ENCODE results near the gene STEEP1. TPM values are rescaled to one million over a fixed set of nuclear protein-coding genes. Genes with fewer than 3 reads are reported as not detected.
A peak's percentile ranks its signal among the peaks of the same experiment; 100 is the strongest.

Gene STEEP1
- total and polyA plus RNA-seq, 2 of the 13 experiments (the other 11 are each of a cell fraction or from before 2014, with no cell fraction given) = 7.7 to 23.1 TPM

- TF ChIP-seq SP5 (CRISPR knock-in tag; IDR thresholded peaks at IDR 0.05; ENCODE audit: borderline replicate concordance, low read depth) (no peak), CCAR2 (optimal IDR thresholded peaks at IDR 0.05; ENCODE audit: low read depth, low read length) (no peak), THAP11 (CRISPR knock-in tag; IDR thresholded peaks at IDR 0.05) (no peak), ZFP36L2 (CRISPR knock-in tag; IDR thresholded peaks at IDR 0.05) (no peak), REST (IDR thresholded peaks at IDR 0.05; ENCODE audit: borderline replicate concordance in 1 of 2, low read depth in 1 of 2, low read length in 2 of 2) (0 out of 4 replicates have a peak, but pooled peaks of 1 of the 2 experiments have one; percentile 18), ZNF138 (CRISPR knock-in tag; IDR thresholded peaks at IDR 0.05; ENCODE audit: low read depth) (no peak), CEBPB (IDR thresholded peaks at IDR 0.05; ENCODE audit: borderline replicate concordance, low read depth, low read length) (0 out of 2 replicates have a peak, but pooled peaks have one; percentile 7), ZNF670 (CRISPR knock-in tag; IDR thresholded peaks at IDR 0.05; ENCODE audit: borderline replicate concordance) (no peak), NCOA2 (CRISPR knock-in tag; IDR thresholded peaks at IDR 0.05) (peak; percentile 39; the same call in 1 of the 2 replicates), NR3C1 (CRISPR knock-in tag; IDR thresholded peaks at IDR 0.05) (no peak), KLF6 (CRISPR knock-in tag; IDR thresholded peaks at IDR 0.05) (no peak), ASH2L (IDR thresholded peaks at IDR 0.05; ENCODE audit: insufficient read length, low read depth, low read length) (peak; percentile 21), ZNF3 (CRISPR knock-in tag; IDR thresholded peaks at IDR 0.05) (no peak), FOSL2 (CRISPR knock-in tag; IDR thresholded peaks at IDR 0.05) (0 out of 2 replicates have a peak, but pooled peaks have one; percentile 25), SRF (IDR thresholded peaks at IDR 0.05; ENCODE audit: low read depth, low read length) (no peak), ERF (CRISPR knock-in tag; IDR thresholded peaks at IDR 0.05) (peak; percentile 56; the same call in 1 of the 2 replicates)
- TF ChIP-seq, protein P1, sequence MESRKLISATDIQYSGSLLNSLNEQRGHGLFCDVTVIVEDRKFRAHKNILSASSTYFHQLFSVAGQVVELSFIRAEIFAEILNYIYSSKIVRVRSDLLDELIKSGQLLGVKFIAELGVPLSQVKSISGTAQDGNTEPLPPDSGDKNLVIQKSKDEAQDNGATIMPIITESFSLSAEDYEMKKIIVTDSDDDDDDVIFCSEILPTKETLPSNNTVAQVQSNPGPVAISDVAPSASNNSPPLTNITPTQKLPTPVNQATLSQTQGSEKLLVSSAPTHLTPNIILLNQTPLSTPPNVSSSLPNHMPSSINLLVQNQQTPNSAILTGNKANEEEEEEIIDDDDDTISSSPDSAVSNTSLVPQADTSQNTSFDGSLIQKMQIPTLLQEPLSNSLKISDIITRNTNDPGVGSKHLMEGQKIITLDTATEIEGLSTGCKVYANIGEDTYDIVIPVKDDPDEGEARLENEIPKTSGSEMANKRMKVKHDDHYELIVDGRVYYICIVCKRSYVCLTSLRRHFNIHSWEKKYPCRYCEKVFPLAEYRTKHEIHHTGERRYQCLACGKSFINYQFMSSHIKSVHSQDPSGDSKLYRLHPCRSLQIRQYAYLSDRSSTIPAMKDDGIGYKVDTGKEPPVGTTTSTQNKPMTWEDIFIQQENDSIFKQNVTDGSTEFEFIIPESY (CRISPR knock-in tag; IDR thresholded peaks at IDR 0.05) = no peak
- TF ChIP-seq, protein P2, sequence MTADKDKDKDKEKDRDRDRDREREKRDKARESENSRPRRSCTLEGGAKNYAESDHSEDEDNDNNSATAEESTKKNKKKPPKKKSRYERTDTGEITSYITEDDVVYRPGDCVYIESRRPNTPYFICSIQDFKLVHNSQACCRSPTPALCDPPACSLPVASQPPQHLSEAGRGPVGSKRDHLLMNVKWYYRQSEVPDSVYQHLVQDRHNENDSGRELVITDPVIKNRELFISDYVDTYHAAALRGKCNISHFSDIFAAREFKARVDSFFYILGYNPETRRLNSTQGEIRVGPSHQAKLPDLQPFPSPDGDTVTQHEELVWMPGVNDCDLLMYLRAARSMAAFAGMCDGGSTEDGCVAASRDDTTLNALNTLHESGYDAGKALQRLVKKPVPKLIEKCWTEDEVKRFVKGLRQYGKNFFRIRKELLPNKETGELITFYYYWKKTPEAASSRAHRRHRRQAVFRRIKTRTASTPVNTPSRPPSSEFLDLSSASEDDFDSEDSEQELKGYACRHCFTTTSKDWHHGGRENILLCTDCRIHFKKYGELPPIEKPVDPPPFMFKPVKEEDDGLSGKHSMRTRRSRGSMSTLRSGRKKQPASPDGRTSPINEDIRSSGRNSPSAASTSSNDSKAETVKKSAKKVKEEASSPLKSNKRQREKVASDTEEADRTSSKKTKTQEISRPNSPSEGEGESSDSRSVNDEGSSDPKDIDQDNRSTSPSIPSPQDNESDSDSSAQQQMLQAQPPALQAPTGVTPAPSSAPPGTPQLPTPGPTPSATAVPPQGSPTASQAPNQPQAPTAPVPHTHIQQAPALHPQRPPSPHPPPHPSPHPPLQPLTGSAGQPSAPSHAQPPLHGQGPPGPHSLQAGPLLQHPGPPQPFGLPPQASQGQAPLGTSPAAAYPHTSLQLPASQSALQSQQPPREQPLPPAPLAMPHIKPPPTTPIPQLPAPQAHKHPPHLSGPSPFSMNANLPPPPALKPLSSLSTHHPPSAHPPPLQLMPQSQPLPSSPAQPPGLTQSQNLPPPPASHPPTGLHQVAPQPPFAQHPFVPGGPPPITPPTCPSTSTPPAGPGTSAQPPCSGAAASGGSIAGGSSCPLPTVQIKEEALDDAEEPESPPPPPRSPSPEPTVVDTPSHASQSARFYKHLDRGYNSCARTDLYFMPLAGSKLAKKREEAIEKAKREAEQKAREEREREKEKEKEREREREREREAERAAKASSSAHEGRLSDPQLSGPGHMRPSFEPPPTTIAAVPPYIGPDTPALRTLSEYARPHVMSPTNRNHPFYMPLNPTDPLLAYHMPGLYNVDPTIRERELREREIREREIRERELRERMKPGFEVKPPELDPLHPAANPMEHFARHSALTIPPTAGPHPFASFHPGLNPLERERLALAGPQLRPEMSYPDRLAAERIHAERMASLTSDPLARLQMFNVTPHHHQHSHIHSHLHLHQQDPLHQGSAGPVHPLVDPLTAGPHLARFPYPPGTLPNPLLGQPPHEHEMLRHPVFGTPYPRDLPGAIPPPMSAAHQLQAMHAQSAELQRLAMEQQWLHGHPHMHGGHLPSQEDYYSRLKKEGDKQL (CRISPR knock-in tag; IDR thresholded peaks at IDR 0.05; ENCODE audit: low read depth) = no peak
These were observed 69.2 kb downstream of the STEEP1 start (continued) for GRCh38 chrX:119495734-119496726.

All from HepG2 (cell line).